HUES6 (cell line): Measurements from ENCODE around the gene BLM.
"Not testable (repeated sequence)": the region's sequence is repeated elsewhere in the genome, so short reads cannot be mapped to it uniquely, and the experiment has no call there.

Source experiments
- H3K27ac ChIP-seq: 2 replicates; pipeline ENCODE4 v1.7.0; 2013; ENCODE audit warnings: low read depth, mild to moderate bottlenecking, low read length, inconsistent platforms
- H3K27me3 ChIP-seq: 2 replicates; pipeline ENCODE4 v1.6.1; 2013; ENCODE audit warnings: low read length; ENCODE audit not compliant: control insufficient read depth, insufficient read depth
- H3K36me3 ChIP-seq: 2 replicates; pipeline ENCODE4 v1.6.1; 2013; ENCODE audit warnings: low read length; ENCODE audit not compliant: control insufficient read depth, insufficient read depth
- H3K4me1 ChIP-seq: 2 replicates; pipeline ENCODE4 v1.6.1; 2013; ENCODE audit warnings: low read length; ENCODE audit not compliant: control insufficient read depth, insufficient read depth
- H3K4me3 ChIP-seq: 2 replicates; pipeline ENCODE4 v1.5.1; 2013; ENCODE audit warnings: low read depth, low read length
- H3K9ac ChIP-seq: one replicate; pipeline ENCODE4 v1.6.1; 2013; ENCODE audit warnings: mild to moderate bottlenecking, low read length
- H3K9me3 ChIP-seq: 2 replicates; pipeline ENCODE4 v1.6.1; 2013; ENCODE audit warnings: low read depth, low read length; ENCODE audit not compliant: control insufficient read depth, insufficient read depth

BLM gene

GRCh38 chr15:90822204-90822955, 105.2 kb downstream of the BLM start:
- no peak overlapping the region for H3K27ac ChIP-seq
- H3K27me3 ChIP-seq: no peaks in the 10 kb centered on the region
- no peaks in the 10 kb centered on the region for H3K9me3 ChIP-seq
- H3K9ac ChIP-seq: no peak overlapping the region
- peaks cover 5% of the 10 kb centered on the region; the same call in 1 of the 2 replicates for H3K4me1 ChIP-seq
- H3K36me3 ChIP-seq: no peaks in the 10 kb centered on the region
- no peak overlapping the region for H3K4me3 ChIP-seq

GRCh38 chr15:90823455-90823974, 106.4 kb downstream of the BLM start:
- 0 out of 2 replicates have a peak, but pooled peaks cover 2% of the 10 kb centered on the region for H3K4me1 ChIP-seq
- no peaks in the 10 kb centered on the region for H3K27me3 ChIP-seq
- no peaks in the 10 kb centered on the region for H3K36me3 ChIP-seq
- no peaks in the 10 kb centered on the region for H3K9me3 ChIP-seq
- H3K9ac ChIP-seq: no peak overlapping the region
- no peak overlapping the region for H3K27ac ChIP-seq
- no peak overlapping the region for H3K4me3 ChIP-seq

- not testable (repeated sequence) for H3K9me3 ChIP-seq, H3K4me1 ChIP-seq, H3K9ac ChIP-seq, H3K27me3 ChIP-seq, H3K4me3 ChIP-seq, H3K36me3 ChIP-seq, H3K27ac ChIP-seq
Measured at GRCh38 chr15:90825115-90825899, 108.2 kb downstream of the BLM start.

GRCh38 chr15:90826206-90826885, 109.2 kb downstream of the BLM start:
- H3K4me1 ChIP-seq, H3K4me3 ChIP-seq, H3K27ac ChIP-seq, H3K9ac ChIP-seq, H3K36me3 ChIP-seq, H3K9me3 ChIP-seq, H3K27me3 ChIP-seq: not testable (repeated sequence)

- no peaks in the 10 kb centered on the region for H3K9me3 ChIP-seq
- H3K9ac ChIP-seq: no peak overlapping the region
- no peaks in the 10 kb centered on the region for H3K27me3 ChIP-seq
- H3K4me1 ChIP-seq: no peaks in the 10 kb centered on the region
- no peaks in the 10 kb centered on the region for H3K36me3 ChIP-seq
- H3K27ac ChIP-seq: no peak overlapping the region
- no peak overlapping the region for H3K4me3 ChIP-seq
Measured at GRCh38 chr15:90826886-90827435, 109.8 kb downstream of the BLM start.

GRCh38 chr15:90828111-90828510, 111.0 kb downstream of the BLM start:
- Histone ChIP-seq H3K4me1 (no peaks in the 10 kb centered on the region), H3K27me3 (no peaks in the 10 kb centered on the region), H3K9ac (no peak overlapping the region), H3K36me3 (no peaks in the 10 kb centered on the region), H3K9me3 (no peaks in the 10 kb centered on the region), H3K4me3 (no peak overlapping the region), H3K27ac (no peak overlapping the region)

- Histone ChIP-seq H3K27me3 (no peaks in the 10 kb centered on the region), H3K9me3 (no peaks in the 10 kb centered on the region), H3K36me3 (no peaks in the 10 kb centered on the region), H3K9ac (no peak overlapping the region), H3K4me1 (no peaks in the 10 kb centered on the region), H3K27ac (no peak overlapping the region), H3K4me3 (no peak overlapping the region)
Measured at GRCh38 chr15:90829126-90829525, 112.0 kb downstream of the BLM start.

GRCh38 chr15:90829942-90830440, 112.8 kb downstream of the BLM start:
- no peaks in the 10 kb centered on the region for H3K36me3 ChIP-seq
- H3K9me3 ChIP-seq: no peaks in the 10 kb centered on the region
- no peaks in the 10 kb centered on the region for H3K27me3 ChIP-seq
- H3K4me3 ChIP-seq: no peak overlapping the region
- peaks cover 4% of the 10 kb centered on the region; the same call in 1 of the 2 replicates for H3K4me1 ChIP-seq
- H3K27ac ChIP-seq: no peak overlapping the region
- H3K9ac ChIP-seq: no peak overlapping the region

- H3K27ac ChIP-seq: no peak overlapping the region
- no peaks in the 10 kb centered on the region for H3K27me3 ChIP-seq
- H3K4me3 ChIP-seq: no peak overlapping the region
- no peaks in the 10 kb centered on the region for H3K9me3 ChIP-seq
- H3K36me3 ChIP-seq: no peaks in the 10 kb centered on the region
- H3K4me1 ChIP-seq: peaks cover 32% of the 10 kb centered on the region
- H3K9ac ChIP-seq: no peak overlapping the region
Measured at GRCh38 chr15:90834626-90835025, 117.5 kb downstream of the BLM start.

- Histone ChIP-seq H3K27me3 (no peaks in the 10 kb centered on the region), H3K9me3 (no peaks in the 10 kb centered on the region), H3K36me3 (no peaks in the 10 kb centered on the region), H3K4me1 (peaks cover 49% of the 10 kb centered on the region), H3K27ac (no peak overlapping the region), H3K4me3 (no peak overlapping the region), H3K9ac (peak overlapping the region; percentile 27)
Measured at GRCh38 chr15:90836296-90836871, 119.2 kb downstream of the BLM start.
